T-helper 1 cell treated with Interleukin-12 subunit alpha and Interleukin-12 subunit beta and Interleukin-4 antibody, amounts not matched to agents 30 ng/mL and 1 ng/mL, for 36 hours (primary cell): ENCODE measurements around the gene ERFL. TPM values are rescaled to one million over a fixed set of nuclear protein-coding genes. Genes with fewer than 3 reads are reported as not detected.

Source experiments
- intact Hi-C: fragments of 100-400 bp; cut with micrococcal nuclease; formaldehyde crosslinking; loops from one replicate; pipeline ENCODE4 v1.15.1; 2024
- total RNA-seq: library from RNA; stranded (reverse); gene quantifications from 2 replicates; pipeline ENCODE4 v1.2.3, GENCODE V29; 2022

Gene ERFL
- total RNA-seq, 1 donor from 2014 or later = 2.1 TPM

DNA sequence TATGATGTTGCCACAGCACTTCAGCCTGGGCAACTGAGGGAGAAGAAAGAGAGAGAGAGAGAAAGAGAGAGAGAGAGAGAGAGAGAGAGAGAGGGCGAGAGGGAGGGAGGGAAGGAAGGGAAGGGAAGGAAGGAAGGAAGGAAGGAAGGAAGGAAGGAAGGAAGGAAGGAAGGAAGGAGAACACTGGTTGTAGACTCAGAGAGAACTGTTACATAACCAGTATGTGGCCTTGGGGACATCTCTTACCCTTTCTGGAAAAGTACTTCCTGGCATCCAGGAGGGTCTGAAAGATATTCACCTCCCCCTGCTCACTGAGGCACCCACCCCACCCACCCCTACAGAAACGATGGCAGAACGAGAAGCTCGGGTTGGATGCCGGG, 47.9 kb downstream of the ERFL start:
- intact Hi-C loops = loop anchor here (5.0 kb wide), 1 partner anchor 402 kb away; no protein-coding TSS in a partner anchor

DNA sequence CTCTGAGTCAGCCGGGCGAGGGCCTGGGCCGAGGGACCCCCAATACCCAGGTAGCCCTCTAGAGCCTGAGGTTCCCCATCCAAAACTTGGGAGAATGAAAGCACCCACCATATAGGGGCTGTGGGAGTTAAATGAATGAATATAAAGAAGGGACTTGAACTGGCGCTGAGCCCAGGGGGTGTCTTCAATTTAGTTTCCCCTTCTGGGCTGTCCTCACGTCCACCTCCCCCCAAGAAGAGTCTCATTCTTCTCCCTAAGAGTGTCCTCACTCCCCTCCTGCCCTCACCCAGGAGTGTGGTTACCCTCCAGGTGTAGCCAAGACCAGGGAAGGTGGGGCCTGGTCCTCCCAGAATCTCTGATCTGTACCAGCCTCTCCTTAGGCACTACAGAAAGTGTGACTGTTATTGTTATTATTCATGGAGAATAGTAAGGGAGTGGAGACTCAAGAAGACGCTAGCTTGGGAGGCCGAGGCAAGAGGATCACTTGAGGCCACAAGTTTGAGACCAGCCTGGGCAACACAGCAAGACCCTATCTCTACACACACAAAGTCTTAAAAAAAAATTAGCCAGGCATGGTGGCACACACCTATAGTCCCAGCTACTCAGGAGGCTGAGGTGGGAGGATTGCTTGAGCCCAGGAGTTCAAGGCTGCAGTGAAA, 48.5 kb downstream of the ERFL start:
- intact Hi-C loops = loop anchor here (5.0 to 10.0 kb wide), 2 partner anchors 403 to 525 kb away; partner anchors contain the start of gene TGFB1

DNA sequence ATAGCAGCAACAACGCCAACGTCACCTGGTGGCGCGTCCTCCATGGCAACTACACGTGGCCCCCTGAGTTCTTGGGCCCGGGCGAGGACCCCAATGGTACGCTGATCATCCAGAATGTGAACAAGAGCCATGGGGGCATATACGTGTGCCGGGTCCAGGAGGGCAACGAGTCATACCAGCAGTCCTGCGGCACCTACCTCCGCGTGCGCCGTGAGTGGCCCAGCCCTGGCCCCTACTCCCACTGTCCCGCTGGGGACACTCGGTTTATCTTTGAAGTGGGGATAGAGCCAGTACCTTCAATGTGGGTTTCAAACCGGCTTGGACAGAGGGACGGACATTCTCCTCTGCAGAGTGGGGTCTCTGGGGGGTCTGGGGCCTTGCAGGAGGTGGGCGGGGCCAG, 49.2 kb downstream of the ERFL start:
- intact Hi-C loops = loop anchor here (10.0 kb wide), 1 partner anchor 524 kb away; the partner anchor contains the start of gene TGFB1

DNA sequence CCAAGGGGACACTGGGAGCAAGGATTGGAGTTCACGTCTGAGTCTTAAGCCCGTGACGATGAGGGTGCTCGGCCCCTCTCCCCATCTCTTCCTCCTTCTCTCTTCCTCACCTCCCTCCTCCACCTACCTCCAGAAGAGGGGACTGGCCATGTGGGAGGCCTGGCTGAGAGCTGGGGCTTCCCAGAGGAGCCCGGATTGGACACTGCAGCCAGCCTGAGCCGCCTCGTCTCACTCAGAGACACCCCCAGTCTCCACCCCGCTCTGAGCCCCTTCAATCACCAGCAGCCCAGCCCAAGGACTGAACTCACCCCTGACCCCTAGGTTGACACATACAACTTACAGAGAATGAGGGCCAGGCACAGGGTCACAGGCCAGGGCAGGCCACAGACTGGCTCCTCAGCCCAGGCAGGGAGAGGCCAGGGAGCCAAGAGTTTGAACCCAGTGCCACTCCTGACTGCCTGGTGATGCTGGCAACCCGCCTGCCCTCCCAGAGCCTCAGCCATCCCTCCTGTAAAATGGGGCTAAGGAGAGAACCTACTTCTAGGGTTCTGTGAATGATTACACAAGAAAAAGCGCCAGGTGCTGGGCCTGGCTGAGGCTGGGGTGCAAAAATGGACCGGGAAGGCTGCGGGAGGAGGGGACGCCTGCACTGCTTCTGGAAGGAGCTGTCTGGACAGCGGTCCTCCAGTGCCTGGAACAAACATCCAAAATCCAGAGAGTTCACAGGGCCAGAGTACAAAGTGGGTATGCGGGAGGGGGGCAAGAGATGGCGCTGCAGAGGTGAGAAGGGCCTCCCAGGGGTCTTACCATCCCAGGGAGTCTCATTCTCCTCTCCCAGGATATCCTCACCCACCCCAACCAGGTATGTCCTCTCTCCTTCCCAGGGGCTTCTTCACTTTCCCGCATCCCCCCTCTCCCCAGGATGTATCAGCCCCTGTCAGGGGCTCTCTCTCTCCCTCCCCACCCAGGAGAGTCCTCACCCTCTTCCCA, 50.0 kb downstream of the ERFL start:
- intact Hi-C loops = loop anchor here (10.0 kb wide), 1 partner anchor 523 kb away; the partner anchor contains the start of gene TGFB1

DNA sequence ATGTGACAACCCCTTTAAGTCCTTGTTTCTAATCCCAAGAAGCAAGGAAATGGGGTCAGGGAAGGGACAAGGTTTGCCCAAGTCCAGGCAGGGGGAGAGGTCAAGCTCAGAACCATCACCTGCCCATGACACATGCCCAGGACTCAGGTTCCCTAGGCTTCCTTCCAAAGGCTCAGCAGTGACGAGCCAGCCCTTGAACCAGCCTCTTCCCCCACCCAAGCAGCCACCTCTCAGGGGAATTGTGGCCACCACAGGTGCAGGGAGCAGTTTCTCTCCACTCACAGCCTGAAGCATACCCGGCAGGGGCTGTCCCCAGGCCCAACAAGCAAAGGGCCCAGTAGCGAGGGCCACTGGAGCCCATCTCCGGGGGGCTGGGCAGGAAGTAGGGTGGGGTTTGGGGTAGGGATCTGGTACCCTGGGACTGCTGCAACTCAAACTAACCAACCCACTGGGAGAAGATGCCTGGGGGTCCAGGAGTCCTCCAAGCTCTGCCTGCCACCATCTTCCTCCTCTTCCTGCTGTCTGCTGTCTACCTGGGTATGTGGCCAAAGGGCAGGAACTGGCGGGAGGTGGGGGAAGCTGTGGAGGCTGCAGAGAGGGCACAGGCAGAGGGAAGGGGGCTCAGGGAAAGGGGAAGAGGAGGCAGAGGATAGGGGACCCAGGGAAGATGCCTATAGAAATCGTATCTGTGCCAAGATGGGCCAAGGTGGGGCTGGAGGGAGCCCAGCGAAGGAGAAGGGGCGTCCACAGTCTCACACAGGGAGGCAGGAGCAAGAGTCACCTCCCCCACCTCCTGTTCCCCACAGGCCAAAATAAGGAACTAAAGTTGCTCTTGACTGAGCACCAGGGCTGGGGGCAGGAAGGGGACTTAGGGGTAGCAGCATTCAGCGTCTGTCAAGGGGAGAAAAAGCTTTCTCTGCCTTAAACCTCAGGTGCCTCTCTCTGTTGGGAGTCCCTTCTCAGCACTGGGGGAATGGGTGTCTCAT, 51.1 kb downstream of the ERFL start, which contains the start of gene CD79A:
Gene CD79A (plus strand): TSS at position 433 of the 986 bp plus-strand sequence. CDS start 26 bp downstream, at position 459.
- intact Hi-C loops = loop anchor here (10.0 kb wide), 1 partner anchor 522 kb away; the partner anchor contains the start of gene TGFB1

DNA sequence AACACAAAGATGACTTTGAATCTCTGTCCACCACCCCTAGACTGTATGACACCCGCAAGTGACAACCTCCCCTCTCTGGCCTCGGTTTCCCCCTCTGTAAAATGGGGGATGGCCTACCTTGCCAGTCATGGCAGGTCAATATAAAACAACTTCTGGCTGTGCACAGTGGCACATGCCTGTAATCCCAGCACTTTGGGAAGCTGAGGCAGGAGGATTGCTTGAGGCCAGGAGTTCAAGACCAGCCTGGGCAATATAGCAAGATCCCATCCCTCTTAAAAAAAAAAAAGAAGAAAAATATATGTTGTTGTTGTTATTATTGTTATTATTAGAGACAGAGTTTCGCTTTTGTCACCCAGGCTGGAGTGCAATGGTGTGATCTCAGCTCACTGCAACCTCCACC, 52.3 kb downstream of the ERFL start:
- intact Hi-C loops = loop anchor here (1.0 to 10.0 kb wide), 5 partner anchors 8 to 521 kb away; partner anchors contain the start of genes RABAC1 and TGFB1

DNA sequence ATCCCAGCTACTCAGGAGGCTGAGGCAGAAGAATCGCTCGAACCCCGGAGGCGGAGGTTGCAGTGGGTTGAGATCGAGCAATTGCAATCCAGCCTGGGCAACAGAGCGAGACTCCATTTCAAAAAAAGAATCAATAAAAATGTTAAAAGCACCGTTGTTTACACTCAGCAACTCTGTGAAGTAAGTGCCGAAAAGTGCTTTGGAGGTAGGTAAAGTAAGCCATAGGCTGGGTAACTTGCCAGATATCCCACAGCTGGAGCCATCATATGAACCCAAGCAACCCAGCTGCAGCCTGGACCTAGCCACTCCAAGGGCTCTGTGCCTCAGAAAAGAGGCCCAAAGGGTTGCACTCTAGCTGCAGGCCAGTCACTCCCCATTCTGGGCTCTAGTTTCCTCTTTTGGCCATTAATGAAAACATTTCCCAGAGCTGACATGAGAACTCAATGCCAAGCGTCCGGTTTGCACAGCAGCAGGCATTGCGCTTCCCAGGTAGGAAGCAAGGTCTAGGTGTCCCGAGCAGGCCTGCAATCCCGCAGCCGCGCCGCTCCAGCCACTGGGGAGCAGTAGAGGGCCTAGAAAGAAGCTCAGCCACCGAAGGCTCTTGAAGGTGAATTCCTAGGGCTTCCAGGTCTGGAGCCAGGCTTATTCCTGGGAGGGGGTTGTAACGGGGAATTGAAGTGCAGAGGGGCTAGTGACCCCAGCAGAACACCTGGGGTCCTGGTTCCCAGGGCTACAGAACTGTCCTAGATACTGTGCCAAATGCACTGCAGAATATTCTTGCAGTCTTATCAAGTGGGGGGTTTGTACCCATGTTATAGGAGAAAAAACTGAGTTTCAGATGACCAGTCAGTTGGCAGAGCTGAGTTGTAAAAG, 55.2 kb downstream of the ERFL start:
- intact Hi-C loops = loop anchor here (1.0 to 10.0 kb wide), 2 partner anchors 62 to 518 kb away; partner anchors contain the start of gene TGFB1

DNA sequence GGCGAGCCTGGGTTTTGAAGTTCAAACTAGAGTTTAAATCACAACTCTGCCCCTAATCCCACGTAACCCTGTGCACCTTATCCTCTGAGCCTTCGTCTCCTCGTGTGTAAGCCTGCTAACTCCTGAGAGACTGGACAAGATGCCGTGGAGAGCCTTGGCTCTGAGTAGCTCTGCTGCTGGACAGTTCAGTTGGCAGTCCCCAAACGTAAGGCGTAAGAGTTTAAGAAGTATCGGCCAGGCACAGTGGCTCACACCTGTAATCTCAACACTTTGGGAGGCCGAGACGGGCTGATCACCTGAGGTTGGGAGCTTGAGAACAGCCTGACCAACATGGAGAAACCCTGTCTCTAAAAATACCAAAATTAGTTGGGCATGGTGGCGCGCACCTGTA, 55.9 kb downstream of the ERFL start:
- intact Hi-C loops = loop anchor here (10.0 kb wide), 1 partner anchor 518 kb away; the partner anchor contains the start of gene TGFB1

DNA sequence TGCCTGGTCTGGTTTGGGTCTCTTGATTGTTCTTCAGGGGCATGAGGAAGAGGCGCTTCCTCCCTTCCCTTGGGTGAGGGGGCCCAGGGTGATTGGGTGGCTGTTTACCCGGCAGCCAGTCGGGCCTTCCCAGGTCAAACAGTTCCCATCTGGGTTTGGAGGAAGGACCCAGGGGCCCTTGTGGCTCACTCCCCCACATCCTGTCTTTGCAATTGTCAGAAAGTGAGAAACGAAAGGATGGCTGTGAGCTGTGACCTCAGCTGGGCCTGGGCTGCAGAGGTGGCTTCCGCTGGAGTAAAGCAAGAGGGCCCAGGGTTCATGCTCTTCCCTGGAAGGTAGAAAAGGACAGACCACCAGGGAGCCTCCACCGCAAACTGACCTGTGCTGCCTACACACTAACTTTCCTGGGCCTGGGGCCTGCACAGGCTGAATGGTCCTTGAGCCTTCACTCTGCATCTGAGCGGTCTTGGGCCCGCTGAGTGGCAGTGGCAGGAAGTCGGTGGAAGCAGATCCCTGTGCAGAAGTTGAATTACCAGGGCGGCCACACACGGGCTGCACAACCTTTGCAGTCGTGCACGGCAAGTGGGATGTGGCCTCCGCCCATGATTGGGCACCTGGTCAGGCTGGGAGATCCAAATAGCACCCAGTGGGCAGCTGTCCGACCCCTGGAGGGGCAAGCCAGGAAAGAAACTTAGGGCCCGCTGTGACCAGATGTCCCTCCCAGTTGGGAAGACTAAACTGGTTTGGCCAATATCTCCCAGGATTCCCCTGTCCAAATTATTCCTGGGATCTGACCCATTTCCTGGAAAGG, 56.5 kb downstream of the ERFL start:
- intact Hi-C loops = loop anchor here (1.0 to 10.0 kb wide), 4 partner anchors 11 to 517 kb away; partner anchors contain the start of genes RPS19 and TGFB1

DNA sequence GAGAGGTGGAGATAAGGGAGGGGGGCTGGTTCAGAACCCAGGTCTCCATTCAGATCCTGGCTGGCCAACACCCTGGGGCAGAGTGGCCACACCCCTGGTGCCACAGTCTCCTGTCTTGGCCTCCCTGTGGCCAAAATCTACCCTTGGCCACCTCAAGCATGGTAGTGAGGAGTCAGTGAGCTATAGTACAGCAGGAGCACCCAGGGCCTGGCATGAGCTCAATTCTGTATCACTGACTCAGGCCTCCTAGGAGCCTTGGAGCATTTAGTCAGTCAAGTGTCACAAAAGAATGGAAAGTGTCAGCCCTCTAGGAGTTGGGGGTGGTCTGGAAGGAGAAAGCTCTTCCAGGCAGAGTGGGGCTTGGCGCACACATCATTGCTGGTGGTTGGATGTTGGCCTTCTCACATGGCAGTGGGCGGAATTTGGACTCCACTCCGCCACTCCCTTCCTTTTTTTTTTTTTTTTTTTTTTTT, 57.8 kb downstream of the ERFL start:
- intact Hi-C loops = loop anchor here (2.0 to 10.0 kb wide), 2 partner anchors 16 to 516 kb away; partner anchors contain the start of gene TGFB1

DNA sequence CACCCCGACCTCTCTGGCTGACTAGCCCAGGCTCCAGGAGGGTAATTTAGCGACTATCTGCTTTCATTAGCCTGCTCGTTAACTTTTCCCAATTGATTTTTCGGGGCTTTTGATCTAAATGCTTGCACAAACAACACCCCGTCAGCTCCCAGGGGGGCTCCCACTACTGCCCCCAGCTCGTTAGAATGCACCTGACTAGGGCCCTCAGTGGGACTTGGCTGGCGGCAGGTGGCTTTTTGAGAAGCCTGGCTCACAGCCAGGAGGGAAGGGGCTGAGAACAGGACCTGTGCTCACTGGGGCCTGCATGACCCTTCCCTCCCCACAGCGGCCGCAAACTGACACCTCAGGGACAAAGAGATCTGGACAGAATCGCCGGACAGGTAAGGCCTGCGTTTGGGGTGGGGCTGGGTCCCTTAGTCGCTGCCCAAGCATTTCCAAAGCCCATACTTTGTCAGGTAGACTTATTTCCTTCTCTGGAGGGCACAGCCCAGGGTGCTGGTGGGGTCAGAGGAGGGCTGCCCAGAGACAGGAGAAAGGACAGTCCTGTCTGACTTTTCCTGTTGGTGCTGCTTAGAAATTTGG, 58.8 kb downstream of the ERFL start:
- intact Hi-C loops = loop anchor here (10.0 kb wide), 1 partner anchor 1445 kb away; the partner anchor contains the start of gene SERTAD1

DNA sequence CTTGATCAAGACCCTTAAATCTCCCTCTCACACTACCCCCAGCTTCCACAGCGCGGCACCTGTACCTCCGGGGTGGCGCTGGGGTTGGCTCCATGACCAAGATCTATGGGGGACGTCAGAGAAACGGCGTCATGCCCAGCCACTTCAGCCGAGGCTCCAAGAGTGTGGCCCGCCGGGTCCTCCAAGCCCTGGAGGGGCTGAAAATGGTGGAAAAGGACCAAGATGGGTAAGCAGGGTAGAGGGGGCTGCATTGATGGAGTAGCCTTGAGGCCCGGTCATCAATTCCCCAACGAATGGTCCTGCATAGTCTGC, 59.3 kb downstream of the ERFL start:
- intact Hi-C loops = loop anchor here (10.0 kb wide), 1 partner anchor 1444 kb away; the partner anchor contains the start of gene SERTAD1

DNA sequence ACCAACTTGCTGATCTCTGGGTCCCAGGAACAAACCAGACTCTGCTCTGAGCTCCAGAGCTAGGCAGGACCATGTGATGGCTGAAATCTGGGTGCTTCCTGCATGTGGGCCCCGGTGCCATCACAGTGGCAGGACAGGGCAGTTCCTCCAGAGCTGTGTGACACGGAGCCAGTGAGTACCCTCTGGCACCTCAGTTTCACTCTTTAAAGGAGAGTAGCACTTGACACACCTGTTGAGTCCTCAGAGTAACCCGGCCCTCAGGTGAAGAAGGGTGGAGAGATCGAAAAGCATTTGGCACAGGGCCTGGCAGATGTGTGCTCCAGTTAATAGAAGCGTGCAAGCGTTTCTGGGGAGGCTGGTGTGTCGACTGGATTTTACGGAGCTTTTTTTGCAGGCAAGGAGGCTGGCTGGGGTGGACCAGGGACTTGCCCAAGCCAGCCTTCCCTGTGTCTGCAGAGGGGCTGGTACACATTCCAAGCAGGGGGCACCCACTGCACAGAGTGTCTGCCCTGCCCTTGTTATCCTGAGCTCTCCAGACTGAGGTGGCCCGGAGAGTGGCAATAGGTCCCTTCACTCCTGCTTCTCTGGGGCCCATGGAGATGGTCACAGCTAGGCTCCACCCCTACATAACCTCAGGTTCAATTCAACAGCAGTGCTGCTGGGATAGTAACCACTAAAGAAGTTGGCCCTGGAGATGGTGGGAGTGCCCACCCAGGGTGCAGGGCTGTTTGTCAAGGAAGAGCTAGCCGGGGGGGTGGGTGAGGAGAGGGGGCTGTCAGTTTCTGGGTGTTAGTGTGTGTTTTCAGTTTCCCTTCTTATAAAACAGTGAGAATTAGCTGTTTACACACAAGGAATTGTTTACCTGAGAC, 59.9 kb downstream of the ERFL start:
- intact Hi-C loops = loop anchor here (10.0 kb wide), 1 partner anchor 1444 kb away; the partner anchor contains the start of gene SERTAD1

DNA sequence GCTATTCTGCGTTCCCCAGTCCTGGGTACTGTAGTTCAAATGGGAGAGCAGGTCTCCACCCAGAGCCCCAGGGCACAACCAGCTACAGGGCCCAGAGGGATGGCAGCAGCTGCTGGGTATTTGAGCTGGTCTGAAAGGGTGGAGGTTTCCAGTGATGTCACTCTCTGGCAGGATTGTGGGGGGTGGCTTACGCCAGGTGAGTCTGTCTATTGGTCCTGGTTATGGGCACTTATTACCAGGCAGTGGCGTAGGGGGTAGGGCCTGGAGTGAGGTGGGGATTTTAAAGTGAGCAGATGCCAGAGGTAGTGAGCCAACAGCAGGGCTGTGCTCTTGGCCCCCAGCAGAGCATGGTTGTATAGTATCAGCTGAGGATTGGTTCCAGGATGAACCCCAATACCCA, 62.0 kb downstream of the ERFL start:
- intact Hi-C loops = loop anchor here (10.0 kb wide), 1 partner anchor 1441 kb away; the partner anchor contains the start of gene SERTAD1

DNA sequence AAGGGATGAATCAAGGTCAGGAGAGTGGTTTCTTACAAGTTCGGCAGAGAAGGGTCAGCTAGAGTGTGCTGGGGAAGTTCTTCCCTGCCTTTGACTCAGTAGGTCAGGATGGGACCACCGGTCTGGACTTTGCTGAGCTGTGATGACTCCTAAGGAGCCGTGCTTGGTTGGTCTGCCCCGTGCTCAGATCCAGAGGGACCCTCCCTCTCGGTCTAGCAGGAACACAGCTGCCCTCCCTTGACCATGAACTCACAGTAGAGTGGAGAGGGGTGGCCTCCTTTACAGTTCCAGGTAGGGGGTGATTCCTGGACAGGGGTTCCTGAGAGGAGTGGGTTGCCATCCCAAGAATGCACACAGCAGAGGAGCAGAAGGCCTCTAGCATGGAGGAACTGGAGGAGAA, 63.9 kb downstream of the ERFL start:
- intact Hi-C loops = loop anchor here (5.0 to 10.0 kb wide), 2 partner anchors 317 to 1440 kb away; partner anchors contain the start of gene SERTAD1

DNA sequence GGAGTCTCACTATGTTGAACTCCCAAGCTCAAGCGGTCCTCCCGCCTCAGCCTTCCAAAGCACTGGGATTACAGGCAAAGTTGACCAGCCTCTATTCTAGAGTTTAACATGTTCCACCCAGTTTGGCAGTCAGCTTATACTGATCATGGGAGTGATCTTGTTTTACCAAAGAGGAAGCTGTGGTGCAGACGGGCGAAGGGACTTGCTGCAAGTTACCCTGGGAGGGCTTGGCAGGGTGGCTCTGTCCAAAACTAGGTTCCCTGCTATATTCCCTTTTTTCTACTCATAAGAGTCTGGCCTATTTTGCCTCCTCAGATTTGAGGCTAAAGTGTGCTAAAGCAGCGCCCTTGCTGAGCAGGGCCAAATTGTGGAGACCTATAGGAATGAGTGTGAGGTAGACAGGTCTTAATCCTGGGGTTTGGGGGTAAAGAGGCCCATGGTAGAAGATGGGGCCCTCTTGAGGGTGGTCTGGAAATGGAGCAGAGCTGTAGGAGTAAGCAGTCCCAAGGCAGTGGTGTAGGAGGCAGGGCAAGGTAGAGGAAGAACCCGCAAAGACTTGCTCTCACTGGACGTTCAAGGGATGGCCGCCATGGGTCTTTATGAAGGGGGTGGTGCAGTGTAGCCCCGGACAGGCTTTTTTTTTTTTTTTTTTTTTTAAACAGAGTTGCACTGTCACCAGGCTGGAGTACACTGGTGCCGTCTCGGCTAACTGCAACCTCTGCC, 64.9 kb downstream of the ERFL start:
- intact Hi-C loops = loop anchor here (5.0 to 10.0 kb wide), 2 partner anchors 316 to 1439 kb away; partner anchors contain the start of gene SERTAD1
